ENCODE results near the gene SART3.

GRCh38 chr12:108586306-108586705 is 25.3 kb upstream of the SART3 start:
- TF ChIP-seq SPI1 (IDR thresholded peaks at IDR 0.05; ENCODE audit: borderline replicate concordance, insufficient read depth, low read depth, low read length) (no peak), PML (IDR thresholded peaks at IDR 0.05; ENCODE audit: low read length) (no peak), NR2F1 (conservative IDR thresholded peaks at IDR 0.05) (no peak), SP1 (IDR thresholded peaks at IDR 0.05; ENCODE audit: low read depth, low read length) (no peak), SREBF2 (IDR thresholded peaks at IDR 0.05; ENCODE audit: low read length) (no peak), TAF1 (IDR thresholded peaks at IDR 0.05; ENCODE audit: borderline replicate concordance, low read depth, low read length) (no peak), POLR2A (IDR thresholded peaks at IDR 0.05; ENCODE audit: low read depth, low read length) (no peak), CEBPB (IDR thresholded peaks at IDR 0.05; ENCODE audit: borderline replicate concordance in 1 of 2, low read depth in 2 of 2, low read length in 2 of 2) (no peak), MTA3 (IDR thresholded peaks at IDR 0.05; ENCODE audit: borderline replicate concordance, low read length) (no peak), SIX5 (IDR thresholded peaks at IDR 0.05; ENCODE audit: low read depth, low read length, severe bottlenecking) (no peak)
- TF ChIP-seq, protein P1, sequence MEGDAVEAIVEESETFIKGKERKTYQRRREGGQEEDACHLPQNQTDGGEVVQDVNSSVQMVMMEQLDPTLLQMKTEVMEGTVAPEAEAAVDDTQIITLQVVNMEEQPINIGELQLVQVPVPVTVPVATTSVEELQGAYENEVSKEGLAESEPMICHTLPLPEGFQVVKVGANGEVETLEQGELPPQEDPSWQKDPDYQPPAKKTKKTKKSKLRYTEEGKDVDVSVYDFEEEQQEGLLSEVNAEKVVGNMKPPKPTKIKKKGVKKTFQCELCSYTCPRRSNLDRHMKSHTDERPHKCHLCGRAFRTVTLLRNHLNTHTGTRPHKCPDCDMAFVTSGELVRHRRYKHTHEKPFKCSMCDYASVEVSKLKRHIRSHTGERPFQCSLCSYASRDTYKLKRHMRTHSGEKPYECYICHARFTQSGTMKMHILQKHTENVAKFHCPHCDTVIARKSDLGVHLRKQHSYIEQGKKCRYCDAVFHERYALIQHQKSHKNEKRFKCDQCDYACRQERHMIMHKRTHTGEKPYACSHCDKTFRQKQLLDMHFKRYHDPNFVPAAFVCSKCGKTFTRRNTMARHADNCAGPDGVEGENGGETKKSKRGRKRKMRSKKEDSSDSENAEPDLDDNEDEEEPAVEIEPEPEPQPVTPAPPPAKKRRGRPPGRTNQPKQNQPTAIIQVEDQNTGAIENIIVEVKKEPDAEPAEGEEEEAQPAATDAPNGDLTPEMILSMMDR (IDR thresholded peaks at IDR 0.05 in 2 of 3, conservative IDR thresholded peaks at IDR 0.05 in 1 of 3; ENCODE audit: control insufficient read depth in 2 of 3, extremely low read depth in 1 of 3, insufficient read depth in 1 of 3, low read depth in 3 of 3, low read length in 3 of 3): no peak
- TF ChIP-seq, protein P2, sequence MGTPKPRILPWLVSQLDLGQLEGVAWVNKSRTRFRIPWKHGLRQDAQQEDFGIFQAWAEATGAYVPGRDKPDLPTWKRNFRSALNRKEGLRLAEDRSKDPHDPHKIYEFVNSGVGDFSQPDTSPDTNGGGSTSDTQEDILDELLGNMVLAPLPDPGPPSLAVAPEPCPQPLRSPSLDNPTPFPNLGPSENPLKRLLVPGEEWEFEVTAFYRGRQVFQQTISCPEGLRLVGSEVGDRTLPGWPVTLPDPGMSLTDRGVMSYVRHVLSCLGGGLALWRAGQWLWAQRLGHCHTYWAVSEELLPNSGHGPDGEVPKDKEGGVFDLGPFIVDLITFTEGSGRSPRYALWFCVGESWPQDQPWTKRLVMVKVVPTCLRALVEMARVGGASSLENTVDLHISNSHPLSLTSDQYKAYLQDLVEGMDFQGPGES (IDR thresholded peaks at IDR 0.05): no peak

Data from GM12878 (cell line).